ENCODE results near the gene ST3GAL2.
"Not testable (repeated sequence)": the region's sequence is repeated elsewhere in the genome, so short reads cannot be mapped to it uniquely, and the experiment has no call there.

ST3GAL2 gene

GRCh38 chr16:70342016-70342415 lies 96.9 kb downstream of the ST3GAL2 start:
- H3F3A ChIP-seq (ENCODE audit: insufficient read depth, low read length), result peaks cover 5% of the 10 kb centered on the region
- H3K36me3 ChIP-seq (replicated peaks; ENCODE audit: insufficient read depth, low read length), result no peaks in the 10 kb centered on the region
- H3K4me1 ChIP-seq (ENCODE audit: low read length), result 0 out of 2 replicates have a peak, but pooled peaks cover 5% of the 10 kb centered on the region
- no peaks in the 10 kb centered on the region for H4K20me1 ChIP-seq (ENCODE audit: insufficient read depth, low read length)
- H3K9ac ChIP-seq (ENCODE audit: low read length), result no peak overlapping the region
- no peak overlapping the region for H3K4me2 ChIP-seq (ENCODE audit: low read depth, low read length)
- H3K9me3 ChIP-seq (replicated peaks; ENCODE audit: insufficient read depth, low read length), result no peaks in the 10 kb centered on the region
- no peak overlapping the region for H2AFZ ChIP-seq (ENCODE audit: low read length)
- H3K4me3 ChIP-seq (ENCODE audit: low read length), result no peak overlapping the region
- TF ChIP-seq EZH2phosphoT487 (IDR thresholded peaks at IDR 0.05; ENCODE audit: low read length), result no peak
- TF ChIP-seq, protein P1, sequence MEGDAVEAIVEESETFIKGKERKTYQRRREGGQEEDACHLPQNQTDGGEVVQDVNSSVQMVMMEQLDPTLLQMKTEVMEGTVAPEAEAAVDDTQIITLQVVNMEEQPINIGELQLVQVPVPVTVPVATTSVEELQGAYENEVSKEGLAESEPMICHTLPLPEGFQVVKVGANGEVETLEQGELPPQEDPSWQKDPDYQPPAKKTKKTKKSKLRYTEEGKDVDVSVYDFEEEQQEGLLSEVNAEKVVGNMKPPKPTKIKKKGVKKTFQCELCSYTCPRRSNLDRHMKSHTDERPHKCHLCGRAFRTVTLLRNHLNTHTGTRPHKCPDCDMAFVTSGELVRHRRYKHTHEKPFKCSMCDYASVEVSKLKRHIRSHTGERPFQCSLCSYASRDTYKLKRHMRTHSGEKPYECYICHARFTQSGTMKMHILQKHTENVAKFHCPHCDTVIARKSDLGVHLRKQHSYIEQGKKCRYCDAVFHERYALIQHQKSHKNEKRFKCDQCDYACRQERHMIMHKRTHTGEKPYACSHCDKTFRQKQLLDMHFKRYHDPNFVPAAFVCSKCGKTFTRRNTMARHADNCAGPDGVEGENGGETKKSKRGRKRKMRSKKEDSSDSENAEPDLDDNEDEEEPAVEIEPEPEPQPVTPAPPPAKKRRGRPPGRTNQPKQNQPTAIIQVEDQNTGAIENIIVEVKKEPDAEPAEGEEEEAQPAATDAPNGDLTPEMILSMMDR (IDR thresholded peaks at IDR 0.05; ENCODE audit: low read length), result no peak
- TF ChIP-seq EZH2 (optimal IDR thresholded peaks at IDR 0.05; ENCODE audit: low read depth, low read length), result no peak
- H3K27me3 ChIP-seq (replicated peaks; ENCODE audit: insufficient read depth, low read length), result no peaks in the 10 kb centered on the region
- H3K79me2 ChIP-seq (ENCODE audit: low read length), result peaks cover 7% of the 10 kb centered on the region
- no peaks in the 10 kb centered on the region for H3K9me2 ChIP-seq (replicated peaks; ENCODE audit: insufficient read depth, low read length)
- DNase-seq, result no peak
- no peak overlapping the region for H3K27ac ChIP-seq (ENCODE audit: low read length)

DNA sequence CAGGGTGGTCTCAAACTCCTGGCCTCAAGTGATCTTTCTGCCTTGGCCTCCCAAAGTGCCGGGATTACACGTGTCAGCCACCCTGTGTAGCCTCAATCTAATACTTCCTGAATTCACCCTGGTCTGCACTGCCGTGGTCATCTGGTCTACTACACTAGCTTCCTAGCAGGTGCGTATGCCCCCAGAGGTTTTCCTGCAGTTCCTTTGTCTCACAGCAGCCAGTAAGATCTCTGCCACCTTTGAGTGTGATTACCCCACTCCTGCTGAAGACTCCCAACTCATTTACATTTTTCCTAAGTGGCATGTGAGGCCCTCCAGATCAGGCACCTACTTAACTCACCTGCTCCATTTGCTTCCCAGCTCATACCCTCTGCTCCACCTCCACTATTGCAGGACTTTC lies 97.3 kb downstream of the ST3GAL2 start:
- Histone ChIP-seq H3K4me2 (ENCODE audit: low read depth, low read length) (no peak overlapping the region), H3K9me3 (replicated peaks; ENCODE audit: insufficient read depth, low read length) (no peaks in the 10 kb centered on the region), H3K9me2 (replicated peaks; ENCODE audit: insufficient read depth, low read length) (no peaks in the 10 kb centered on the region), H3K9ac (ENCODE audit: low read length) (no peak overlapping the region), H3K27me3 (replicated peaks; ENCODE audit: insufficient read depth, low read length) (no peaks in the 10 kb centered on the region), H3K4me3 (ENCODE audit: low read length) (no peak overlapping the region), H2AFZ (ENCODE audit: low read length) (no peak overlapping the region), H3K27ac (ENCODE audit: low read length) (no peak overlapping the region), H4K20me1 (ENCODE audit: insufficient read depth, low read length) (no peaks in the 10 kb centered on the region), H3K36me3 (replicated peaks; ENCODE audit: insufficient read depth, low read length) (no peaks in the 10 kb centered on the region), H3K4me1 (ENCODE audit: low read length) (0 out of 2 replicates have a peak, but pooled peaks cover 5% of the 10 kb centered on the region), H3F3A (ENCODE audit: insufficient read depth, low read length) (peaks cover 5% of the 10 kb centered on the region), H3K79me2 (ENCODE audit: low read length) (peaks cover 3% of the 10 kb centered on the region)
- TF ChIP-seq EZH2phosphoT487 (IDR thresholded peaks at IDR 0.05; ENCODE audit: low read length) (no peak), EZH2 (optimal IDR thresholded peaks at IDR 0.05; ENCODE audit: low read depth, low read length) (no peak)
- TF ChIP-seq, protein P1 (IDR thresholded peaks at IDR 0.05; ENCODE audit: low read length), result no peak
- no peak for DNase-seq

GRCh38 chr16:70337814-70338213 lies 101.1 kb downstream of the ST3GAL2 start:
- H3K9me2 ChIP-seq (replicated peaks; ENCODE audit: insufficient read depth, low read length), result no peaks in the 10 kb centered on the region
- H3K9ac ChIP-seq (ENCODE audit: low read length), result no peak overlapping the region
- no peaks in the 10 kb centered on the region for H3K79me2 ChIP-seq (ENCODE audit: low read length)
- no peak overlapping the region for H3K4me3 ChIP-seq (ENCODE audit: low read length)
- H3K4me1 ChIP-seq (ENCODE audit: low read length), result no peaks in the 10 kb centered on the region
- H3F3A ChIP-seq (ENCODE audit: insufficient read depth, low read length), result no peaks in the 10 kb centered on the region
- no peaks in the 10 kb centered on the region for H3K27me3 ChIP-seq (replicated peaks; ENCODE audit: insufficient read depth, low read length)
- H3K36me3 ChIP-seq (replicated peaks; ENCODE audit: insufficient read depth, low read length), result no peaks in the 10 kb centered on the region
- no peak for DNase-seq
- H3K27ac ChIP-seq (ENCODE audit: low read length), result no peak overlapping the region
- H2AFZ ChIP-seq (ENCODE audit: low read length), result no peak overlapping the region
- H3K4me2 ChIP-seq (ENCODE audit: low read depth, low read length), result no peak overlapping the region
- TF ChIP-seq EZH2phosphoT487 (IDR thresholded peaks at IDR 0.05; ENCODE audit: low read length) (no peak), EZH2 (optimal IDR thresholded peaks at IDR 0.05; ENCODE audit: low read depth, low read length) (no peak)
- TF ChIP-seq, protein P1 (IDR thresholded peaks at IDR 0.05; ENCODE audit: low read length), result no peak
- no peaks in the 10 kb centered on the region for H4K20me1 ChIP-seq (ENCODE audit: insufficient read depth, low read length)
- no peaks in the 10 kb centered on the region for H3K9me3 ChIP-seq (replicated peaks; ENCODE audit: insufficient read depth, low read length)

DNA sequence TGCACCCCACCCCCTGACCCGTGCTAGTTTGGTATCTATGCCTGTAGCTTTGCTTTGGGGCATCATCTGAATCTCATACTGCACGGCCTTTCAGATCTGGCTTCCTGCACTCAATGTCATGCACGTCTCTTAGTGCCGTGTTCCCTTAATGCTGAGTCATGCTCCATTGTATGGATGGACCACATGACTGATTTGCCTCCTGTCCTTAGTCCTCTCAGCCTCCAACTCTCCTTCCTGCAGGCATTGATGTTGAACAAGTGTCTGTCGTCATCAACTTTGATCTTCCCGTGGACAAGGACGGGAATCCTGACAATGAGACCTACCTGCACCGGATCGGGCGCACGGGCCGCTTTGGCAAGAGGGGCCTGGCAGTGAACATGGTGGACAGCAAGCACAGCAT lies 106.2 kb downstream of the ST3GAL2 start:
- H3K9me3 ChIP-seq (replicated peaks; ENCODE audit: insufficient read depth, low read length); H3K4me2 ChIP-seq (ENCODE audit: low read depth, low read length); DNase-seq; H3K9ac ChIP-seq (ENCODE audit: low read length); H3K4me3 ChIP-seq (ENCODE audit: low read length); H3K79me2 ChIP-seq (ENCODE audit: low read length); H2AFZ ChIP-seq (ENCODE audit: low read length); H4K20me1 ChIP-seq (ENCODE audit: insufficient read depth, low read length); H3K36me3 ChIP-seq (replicated peaks; ENCODE audit: insufficient read depth, low read length); H3K9me2 ChIP-seq (replicated peaks; ENCODE audit: insufficient read depth, low read length); H3K27ac ChIP-seq (ENCODE audit: low read length); H3K27me3 ChIP-seq (replicated peaks; ENCODE audit: insufficient read depth, low read length); H3F3A ChIP-seq (ENCODE audit: insufficient read depth, low read length); H3K4me1 ChIP-seq (ENCODE audit: low read length): not testable (repeated sequence)

Data from MM.1S (cell line).